ENCODE data around the gene LYZL1.
"Not testable (repeated sequence)": the region's sequence is repeated elsewhere in the genome, so short reads cannot be mapped to it uniquely, and the experiment has no call there.

Gene LYZL1

GRCh38 chr10:29295813-29296212 is 6.9 kb downstream of the LYZL1 start:
- no peak for DNase-seq (ENCODE audit: extremely low read depth, low read depth)
- no peak for TF ChIP-seq CTCF (IDR thresholded peaks at IDR 0.05; ENCODE audit: low read depth, low read length)

- TF ChIP-seq CTCF (IDR thresholded peaks at IDR 0.05; ENCODE audit: low read depth, low read length) = no peak
- DNase-seq (ENCODE audit: extremely low read depth, low read depth) = no peak
Observed at GRCh38 chr10:29297678-29298077, 8.8 kb downstream of the LYZL1 start.

GRCh38 chr10:29301359-29301910 is 12.6 kb downstream of the LYZL1 start:
- no peak for DNase-seq (ENCODE audit: extremely low read depth, low read depth)
- TF ChIP-seq CTCF (IDR thresholded peaks at IDR 0.05; ENCODE audit: low read depth, low read length) = no peak

GRCh38 chr10:29302499-29302898 is 13.6 kb downstream of the LYZL1 start:
- TF ChIP-seq CTCF (IDR thresholded peaks at IDR 0.05; ENCODE audit: low read depth, low read length) = no peak
- DNase-seq (ENCODE audit: extremely low read depth, low read depth) = no peak

GRCh38 chr10:29304264-29304994 is 15.6 kb downstream of the LYZL1 start:
- DNase-seq (ENCODE audit: extremely low read depth, low read depth) = peak; percentile 32
- TF ChIP-seq CTCF (IDR thresholded peaks at IDR 0.05; ENCODE audit: low read depth, low read length) = peak; percentile 74

GRCh38 chr10:29304995-29305335 is 16.1 kb downstream of the LYZL1 start:
- DNase-seq (ENCODE audit: extremely low read depth, low read depth) = no peak
- TF ChIP-seq CTCF (IDR thresholded peaks at IDR 0.05; ENCODE audit: low read depth, low read length) = no peak

- no peak for DNase-seq (ENCODE audit: extremely low read depth, low read depth)
- TF ChIP-seq CTCF (IDR thresholded peaks at IDR 0.05; ENCODE audit: low read depth, low read length) = no peak
Observed at GRCh38 chr10:29306688-29307087, 17.8 kb downstream of the LYZL1 start.

GRCh38 chr10:29308142-29308541 is 19.3 kb downstream of the LYZL1 start:
- DNase-seq (ENCODE audit: extremely low read depth, low read depth) = not testable (repeated sequence)

Data from AG09319 (cell line).